GM23338 (cell line): ENCODE measurements around the gene AFAP1. TPM values are rescaled to one million over a fixed set of nuclear protein-coding genes. Genes with fewer than 3 reads are reported as not detected.

ENCODE experiments used
- ATAC-seq: fragments of 200-7000 bp; cut with Tn5 transposase; 3 replicates; pipeline ENCODE4 v1.9.1; 2020
- DNase-seq: peaks from one replicate; pipeline ENCODE4 v3.0.0-alpha.2; 2015; ENCODE audit warnings: low spot score
- H2AFZ ChIP-seq: fragments of 200-600 bp; sonication (generic); 2 replicates; pipeline ENCODE4 v1.8.0; 2016; ENCODE audit warnings: antibody characterized with exemption, mild to moderate bottlenecking, moderate library complexity
- H3F3A ChIP-seq: fragments of 200-600 bp; sonication (generic); replicated peaks from 2 replicates; pipeline ENCODE4 v1.8.0; 2017; ENCODE audit warnings: antibody characterized with exemption, mixed run types, low read depth
- H3K27ac ChIP-seq: fragments of 200-600 bp; sonication (generic); 2 replicates; pipeline ENCODE4 v1.6.1; 2016; ENCODE audit warnings: low read depth
- H3K27me3 ChIP-seq: fragments of 200-600 bp; sonication (generic); 2 replicates; pipeline ENCODE4 v1.8.0; 2016; ENCODE audit warnings: mild to moderate bottlenecking, mixed run types, moderate library complexity; ENCODE audit not compliant: insufficient read depth
- H3K36me3 ChIP-seq: fragments of 200-600 bp; sonication (generic); 2 replicates; pipeline ENCODE4 v1.8.0; 2016; ENCODE audit warnings: mild to moderate bottlenecking; ENCODE audit not compliant: insufficient read depth
- H3K4me1 ChIP-seq: fragments of 200-600 bp; sonication (generic); 2 replicates; pipeline ENCODE4 v1.8.0; 2016; ENCODE audit warnings: mild to moderate bottlenecking, moderate library complexity; ENCODE audit not compliant: insufficient read depth
- H3K4me2 ChIP-seq: fragments of 200-600 bp; sonication (generic); 2 replicates; pipeline ENCODE4 v1.7.1; 2017; ENCODE audit warnings: mixed run types
- H3K4me3 ChIP-seq: fragments of 200-600 bp; sonication (generic); 2 replicates; pipeline ENCODE4 v1.6.1; 2016; ENCODE audit warnings: mixed run types
- H3K79me2 ChIP-seq: fragments of 200-600 bp; sonication (generic); replicated peaks from 2 replicates; pipeline ENCODE4 v1.8.0; 2017; ENCODE audit warnings: mild to moderate bottlenecking; ENCODE audit not compliant: insufficient read depth
- H3K9me2 ChIP-seq: fragments of 200-600 bp; sonication (generic); 2 replicates; pipeline ENCODE4 v1.8.0; 2017; ENCODE audit not compliant: insufficient read depth
- H4K20me1 ChIP-seq: fragments of 200-600 bp; sonication (generic); replicated peaks from 2 replicates; pipeline ENCODE4 v1.8.0; 2017; ENCODE audit warnings: mild to moderate bottlenecking; ENCODE audit not compliant: insufficient read depth
- H3K27ac Mint-ChIP-seq: 2 replicates; pipeline ENCODE4 v1.8.0; 2020; ENCODE audit warnings: inconsistent platforms, mild to moderate bottlenecking, moderate library complexity, mixed read lengths
- H3K27me3 Mint-ChIP-seq: 3 replicates; pipeline ENCODE4 v1.8.0; 2022; ENCODE audit warnings: low read depth, mild to moderate bottlenecking, moderate library complexity, mixed read lengths, inconsistent platforms; ENCODE audit not compliant: insufficient read depth, poor library complexity
- H3K36me3 Mint-ChIP-seq: 3 replicates; pipeline ENCODE4 v1.8.0; 2021; ENCODE audit warnings: low read depth, mild to moderate bottlenecking, inconsistent platforms, moderate library complexity, mixed read lengths
- H3K4me1 Mint-ChIP-seq: 3 replicates; pipeline ENCODE4 v1.8.0; 2020; ENCODE audit warnings: mild to moderate bottlenecking, inconsistent platforms, mixed read lengths
- H3K4me3 Mint-ChIP-seq: 3 replicates; pipeline ENCODE4 v1.8.0; 2021; ENCODE audit warnings: moderate library complexity, mild to moderate bottlenecking, inconsistent platforms, mixed read lengths
- H3K9me3 Mint-ChIP-seq: 3 replicates; pipeline ENCODE4 v1.8.0; 2020; ENCODE audit warnings: moderate library complexity, mild to moderate bottlenecking, inconsistent platforms, mixed read lengths
- ETS1 ChIP-seq: IDR thresholded peaks from 2 replicates; pipeline ENCODE4 v1.6.1; 2016; ENCODE audit warnings: antibody characterized with exemption
- EZH2 ChIP-seq: fragments of 200-600 bp; sonication (generic); IDR thresholded peaks from one replicate; pipeline ENCODE4 v1.8.0; 2017; ENCODE audit warnings: antibody characterized with exemption, mild to moderate bottlenecking, low read depth; ENCODE audit not compliant: unreplicated experiment
- NANOG ChIP-seq: IDR thresholded peaks from 2 replicates; pipeline ENCODE4 v1.6.1; 2016; ENCODE audit warnings: antibody characterized with exemption, borderline replicate concordance
- POLR2AphosphoS5 ChIP-seq: IDR thresholded peaks from 2 replicates; pipeline ENCODE4 v1.6.1; 2016; ENCODE audit warnings: antibody characterized with exemption, low read depth
- ZNF114 ChIP-seq: fragments of 250-450 bp; sonication (Bioruptor Pico); IDR thresholded peaks from 2 replicates; pipeline ENCODE4 v1.5.0; 2020; ENCODE audit warnings: mild to moderate bottlenecking, moderate library complexity
- ZNF331 ChIP-seq: fragments of 250-450 bp; sonication (Bioruptor Pico); IDR thresholded peaks from 2 replicates; pipeline ENCODE4 v1.5.0; 2020; ENCODE audit warnings: low read depth, mild to moderate bottlenecking, moderate library complexity
- polyA plus RNA-seq: library from polyadenylated mRNA; unstranded; fragments of >200 nt; fragmentation: Nextera tagmentation; extraction: Ambion mirVana; gene quantifications from 2 replicates; pipeline ENCODE4 v1.2.1, GENCODE V29; 2016
- total RNA-seq: library from RNA; depleted of rRNA; stranded (reverse); fragments of >200 nt; shearing (Covaris generic); gene quantifications from 2 replicates; pipeline ENCODE4 v1.2.3, GENCODE V29; 2014
- TF ChIP-seq, protein P1 (sequence below), 2 experiments: fragments of 200-600 bp in 1 of 2; sonication (generic) in 1 of 2; conservative IDR thresholded peaks; 2 replicates each; pipeline versions ENCODE4 v1.5.1 to v1.6.1; 2016 to 2017; ENCODE audit warnings: antibody characterized with exemption in 2 of 2, low read depth in 2 of 2, mild to moderate bottlenecking in 2 of 2, moderate library complexity in 1 of 2

AFAP1 gene
- total and polyA plus RNA-seq, 2 experiments from 2014 or later: 6.5 to 21.5 TPM

DNA sequence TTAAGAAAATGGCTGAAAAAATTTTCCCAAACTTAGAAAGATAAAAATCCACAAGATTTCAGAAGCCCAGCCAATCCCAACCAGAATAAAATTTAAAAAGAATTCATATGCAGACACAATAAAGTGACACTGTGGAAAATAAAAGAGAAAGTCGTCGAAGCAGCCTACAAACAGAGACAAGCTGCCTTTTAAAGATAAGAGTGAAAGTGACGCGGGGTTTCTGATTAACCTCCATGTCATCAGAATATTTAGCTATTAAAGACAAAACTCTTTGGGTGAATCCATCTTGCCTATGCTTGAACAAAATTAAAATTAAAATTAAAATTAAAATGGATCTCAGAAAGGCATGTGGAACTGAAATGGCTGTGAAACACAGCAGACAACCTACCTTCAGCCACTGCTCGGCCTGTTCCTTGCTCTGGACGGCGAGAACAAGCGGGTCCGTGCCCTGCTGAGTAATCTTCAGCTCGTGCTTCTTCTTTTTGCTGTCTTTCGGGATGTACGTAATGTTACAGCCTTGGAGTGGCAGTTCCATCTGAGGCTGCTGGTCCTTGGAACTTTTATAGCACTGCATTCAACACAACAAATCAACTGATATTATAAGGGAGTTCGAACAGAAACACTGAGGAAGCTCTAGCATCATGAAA lies 101.4 kb downstream of the AFAP1 start:
- H3K36me3 ChIP-seq: 0 out of 2 replicates have a peak, but pooled peaks cover 4% of the 10 kb centered on the region
- H3K27ac ChIP-seq: no peak overlapping the region
- no peaks in the 10 kb centered on the region for H3K79me2 ChIP-seq
- no peak overlapping the region for H3K4me3 ChIP-seq
- H3F3A ChIP-seq: no peaks in the 10 kb centered on the region
- ATAC-seq: no peak
- H2AFZ ChIP-seq: no peak overlapping the region
- H3K4me2 ChIP-seq: no peak overlapping the region
- Mint-ChIP-seq H3K27me3 (peaks cover 8% of the 10 kb centered on the region), H3K27ac (no peak overlapping the region), H3K9me3 (peaks cover under 1% of the 10 kb centered on the region; the same call in 1 of the 3 replicates), H3K4me1 (peaks cover 18% of the 10 kb centered on the region), H3K36me3 (peaks cover 21% of the 10 kb centered on the region), H3K4me3 (no peak overlapping the region)
- no peaks in the 10 kb centered on the region for H3K27me3 ChIP-seq
- 0 out of 2 replicates have a peak, but pooled peaks cover 8% of the 10 kb centered on the region for H3K4me1 ChIP-seq
- no peaks in the 10 kb centered on the region for H3K9me2 ChIP-seq
- TF ChIP-seq NANOG: no peak
- TF ChIP-seq, protein P1, sequence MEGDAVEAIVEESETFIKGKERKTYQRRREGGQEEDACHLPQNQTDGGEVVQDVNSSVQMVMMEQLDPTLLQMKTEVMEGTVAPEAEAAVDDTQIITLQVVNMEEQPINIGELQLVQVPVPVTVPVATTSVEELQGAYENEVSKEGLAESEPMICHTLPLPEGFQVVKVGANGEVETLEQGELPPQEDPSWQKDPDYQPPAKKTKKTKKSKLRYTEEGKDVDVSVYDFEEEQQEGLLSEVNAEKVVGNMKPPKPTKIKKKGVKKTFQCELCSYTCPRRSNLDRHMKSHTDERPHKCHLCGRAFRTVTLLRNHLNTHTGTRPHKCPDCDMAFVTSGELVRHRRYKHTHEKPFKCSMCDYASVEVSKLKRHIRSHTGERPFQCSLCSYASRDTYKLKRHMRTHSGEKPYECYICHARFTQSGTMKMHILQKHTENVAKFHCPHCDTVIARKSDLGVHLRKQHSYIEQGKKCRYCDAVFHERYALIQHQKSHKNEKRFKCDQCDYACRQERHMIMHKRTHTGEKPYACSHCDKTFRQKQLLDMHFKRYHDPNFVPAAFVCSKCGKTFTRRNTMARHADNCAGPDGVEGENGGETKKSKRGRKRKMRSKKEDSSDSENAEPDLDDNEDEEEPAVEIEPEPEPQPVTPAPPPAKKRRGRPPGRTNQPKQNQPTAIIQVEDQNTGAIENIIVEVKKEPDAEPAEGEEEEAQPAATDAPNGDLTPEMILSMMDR (conservative IDR thresholded peaks at IDR 0.05; ENCODE audit: low read depth in 2 of 2): no peak
- no peak for TF ChIP-seq POLR2AphosphoS5
- DNase-seq: no peak
- H4K20me1 ChIP-seq: no peaks in the 10 kb centered on the region

DNA sequence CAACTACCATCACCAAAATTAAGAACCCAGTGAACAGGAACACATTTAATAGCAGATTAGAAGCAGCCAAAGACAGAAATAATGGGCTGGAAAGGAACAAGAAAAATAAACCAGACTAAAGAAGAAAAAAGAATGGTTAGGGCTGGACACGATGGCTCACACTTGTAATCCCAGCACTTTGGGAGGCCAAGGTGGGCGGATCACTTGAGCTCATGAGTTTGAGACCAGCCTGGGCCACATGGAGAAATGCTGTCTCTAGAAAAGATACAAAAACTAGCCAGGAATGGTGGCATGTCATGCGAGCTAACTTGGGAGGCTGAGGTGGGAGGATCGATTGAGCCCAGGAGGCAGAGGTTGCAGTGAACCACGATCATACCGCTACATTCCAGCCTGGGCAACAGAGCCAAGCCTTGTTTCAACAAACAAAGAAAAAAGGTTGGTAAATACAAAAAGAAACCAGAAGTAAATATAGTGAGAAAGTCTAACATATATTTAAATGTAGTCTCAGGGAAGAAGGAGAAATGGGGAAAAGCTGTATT lies 102.0 kb downstream of the AFAP1 start:
- ATAC-seq (no peak), DNase-seq (no peak)
- Histone ChIP-seq H3K4me1 (0 out of 2 replicates have a peak, but pooled peaks cover 8% of the 10 kb centered on the region), H3K27ac (no peak overlapping the region), H3K27me3 (no peaks in the 10 kb centered on the region), H3K79me2 (no peaks in the 10 kb centered on the region), H4K20me1 (no peaks in the 10 kb centered on the region), H2AFZ (no peak overlapping the region), H3K9me2 (no peaks in the 10 kb centered on the region), H3K36me3 (0 out of 2 replicates have a peak, but pooled peaks cover 4% of the 10 kb centered on the region), H3K4me2 (no peak overlapping the region), H3F3A (no peaks in the 10 kb centered on the region), H3K4me3 (no peak overlapping the region)
- peaks cover 27% of the 10 kb centered on the region for H3K36me3 Mint-ChIP-seq
- H3K9me3 Mint-ChIP-seq: peaks cover 2% of the 10 kb centered on the region; the same call in 1 of the 3 replicates
- H3K27me3 Mint-ChIP-seq: peaks cover 2% of the 10 kb centered on the region
- H3K27ac Mint-ChIP-seq: no peak overlapping the region
- H3K4me1 Mint-ChIP-seq: peaks cover 13% of the 10 kb centered on the region
- H3K4me3 Mint-ChIP-seq: no peak overlapping the region
- TF ChIP-seq ETS1 (no peak), ZNF331 (CRISPR knock-in tag) (no peak), EZH2 (no peak), NANOG (no peak), ZNF114 (no peak)
- TF ChIP-seq, protein P1 (conservative IDR thresholded peaks at IDR 0.05; ENCODE audit: low read depth in 2 of 2): no peak
